GM19463 (cell line): ENCODE data around the gene TRIM46.

Experiments
- ATAC-seq: cut with Tn5 transposase; IDR thresholded peaks from one replicate; pipeline ENCODE4 v1.9.1; 2021; ENCODE audit warnings: mild to moderate bottlenecking, moderate library complexity; ENCODE audit not compliant: unreplicated experiment

The TRIM46 gene

GRCh38 chr1:155170806-155171205 is 2.8 kb upstream of the TRIM46 start:
- ATAC-seq = no peak

GRCh38 chr1:155171836-155172731 is 1.6 kb upstream of the TRIM46 start:
- ATAC-seq = peak; percentile 19

GRCh38 chr1:155172732-155173477 is 744 bp upstream of the TRIM46 start, which contains the start of gene KRTCAP2:
TSS of gene KRTCAP2 (minus strand) at chr1:155173304. CDS start at chr1:155173224, 80 bp downstream.
- ATAC-seq = peak; percentile 73

- ATAC-seq = no peak
Observed at GRCh38 chr1:155174324-155175280, 953 bp downstream of the TRIM46 start.

GRCh38 chr1:155175281-155175926 is 1.8 kb downstream of the TRIM46 start:
- ATAC-seq = no peak

GRCh38 chr1:155175927-155176371 is 2.3 kb downstream of the TRIM46 start:
- ATAC-seq = no peak

- no peak for ATAC-seq
Observed at GRCh38 chr1:155176544-155177071, 3.0 kb downstream of the TRIM46 start.

- ATAC-seq = no peak
Observed at GRCh38 chr1:155177192-155177917, 3.7 kb downstream of the TRIM46 start.

GRCh38 chr1:155177918-155178281 is 4.3 kb downstream of the TRIM46 start:
- ATAC-seq = no peak

- ATAC-seq = no peak
Observed at GRCh38 chr1:155178441-155179111, 4.9 kb downstream of the TRIM46 start.

GRCh38 chr1:155179112-155180031 is 5.7 kb downstream of the TRIM46 start:
- no peak for ATAC-seq

- ATAC-seq = no peak
Observed at GRCh38 chr1:155181371-155182051, 7.9 kb downstream of the TRIM46 start.

- no peak for ATAC-seq
Observed at GRCh38 chr1:155182052-155182550, 8.5 kb downstream of the TRIM46 start.

- ATAC-seq = no peak
Observed at GRCh38 chr1:155183775-155184221, 10.1 kb downstream of the TRIM46 start.

- ATAC-seq = no peak
Observed at GRCh38 chr1:155184351-155184811, 10.7 kb downstream of the TRIM46 start.
